ENCODE data around the gene MCCC1. TPM values are rescaled to one million over a fixed set of nuclear protein-coding genes. Genes with fewer than 3 reads are reported as not detected.

Gene MCCC1
- total and polyA plus RNA-seq, 2 of the 4 experiments (the other 2 are of a cell fraction), result 14.2 to 17.9 TPM

DNA sequence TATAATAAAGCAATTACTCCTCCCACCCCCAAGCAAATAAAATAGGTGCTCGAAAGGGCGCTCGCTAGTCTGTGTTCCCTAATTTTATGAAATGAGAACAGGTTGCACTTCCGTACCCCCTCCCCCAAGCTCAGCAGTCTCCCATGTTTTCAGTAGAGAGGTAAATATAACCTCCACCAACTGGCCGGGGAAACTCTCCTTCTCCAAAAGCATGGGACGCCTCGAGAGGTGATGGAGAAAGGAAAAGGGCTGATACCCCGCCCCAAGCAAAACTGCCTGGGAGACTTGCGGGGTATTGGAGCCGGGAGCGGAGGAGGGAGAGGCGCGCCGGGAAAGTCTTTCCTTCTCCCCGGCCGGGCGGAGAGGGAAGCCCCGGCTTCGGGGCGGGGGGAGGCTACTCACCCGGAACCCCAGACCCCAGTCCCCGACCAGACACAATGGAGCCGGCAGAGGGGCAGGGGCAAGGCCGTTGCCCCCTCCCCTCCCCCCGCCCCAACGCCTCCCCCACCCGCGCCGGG lies 119.6 kb downstream of the MCCC1 start:
- BruUV-seq (replicated peaks), result no TSS peak
- Histone ChIP-seq H3K79me1 (ENCODE audit: low read depth in 1 of 2, low read length in 2 of 2) (peaks cover 9 to 25% of the 10 kb centered on the region in 2 experiments), H3K9me3 (ENCODE audit: control insufficient read depth, insufficient read depth, low read length) (no peaks in the 10 kb centered on the region), H3K4me1 (ENCODE audit: control insufficient read depth, insufficient read depth, low read length) (peaks cover 2% of the 10 kb centered on the region), H4K5ac (ENCODE audit: low read depth, low read length) (no peak overlapping the region; the same call in 1 of the 2 replicates), H2BK5ac (ENCODE audit: low read depth, low read length, poor library complexity, severe bottlenecking) (no peak overlapping the region), H3K56ac (ENCODE audit: extremely low read depth, insufficient read depth, low read length) (no peak overlapping the region), H4K20me1 (ENCODE audit: insufficient read depth, low read length) (peaks cover 21% of the 10 kb centered on the region), H3K36me3 (ENCODE audit: control insufficient read depth, insufficient read depth, low read length) (no peaks in the 10 kb centered on the region), H3K4ac (ENCODE audit: low read depth, low read length) (0 out of 2 replicates have a peak overlapping the region, but pooled peaks have one; percentile 15), H2AK9ac (replicated peaks; ENCODE audit: low read depth, low read length, poor library complexity) (peak overlapping the region; percentile 53), H2AFZ (replicated peaks; ENCODE audit: low read length, poor library complexity) (peak overlapping the region; percentile 69), H3K14ac (replicated peaks; ENCODE audit: low read depth, low read length) (no peak overlapping the region), H3K9ac (ENCODE audit: low read depth, low read length) (peak overlapping the region; percentile 68), H2AK5ac (ENCODE audit: low read depth, low read length) (no peak overlapping the region), H3K27me3 (ENCODE audit: control insufficient read depth, insufficient read depth, low read length) (no peaks in the 10 kb centered on the region), H2BK120ac (ENCODE audit: low read depth, low read length) (no peak overlapping the region), H3K18ac (ENCODE audit: low read depth, low read length) (peak overlapping the region; percentile 3; the same call in 1 of the 2 replicates), H3K27ac (ENCODE audit: insufficient read depth, low read length) (peak overlapping the region; percentile 57), H2BK20ac (ENCODE audit: low read depth, low read length) (no peak overlapping the region), H2BK15ac (ENCODE audit: low read depth, low read length) (no peak overlapping the region), H4K8ac (ENCODE audit: low read depth in 2 of 2, low read length in 2 of 2) (no peak overlapping the region; a peak in 1 of 4 replicates), H3K4me2 (ENCODE audit: low read depth, low read length) (peak overlapping the region; percentile 100), H3K4me3 (ENCODE audit: insufficient read depth, low read depth, low read length) (peak overlapping the region; percentile 80), H4K91ac (ENCODE audit: insufficient read depth, low read depth, low read length) (no peak overlapping the region), H3K23ac (ENCODE audit: low read depth, low read length) (peak overlapping the region; percentile 80; the same call in 1 of the 2 replicates), H3K9me1 (ENCODE audit: insufficient read depth, low read length) (no peaks in the 10 kb centered on the region)
- dilution Hi-C loops (cut with HindIII; ENCODE audit: low sequenced_read_pairs, unreplicated experiment), result no loop called here
- CTCF ChIA-PET, result no interaction called here
- WGBS, 2 experiments (ENCODE audit: extremely low coverage in 2 of 2, insufficient read length in 1 of 2), result no CpG with 5 or more reads among the region's 29 CpGs
- TF ChIP-seq CHD1 (IDR thresholded peaks at IDR 0.05; ENCODE audit: low read depth, low read length) (0 out of 2 replicates have a peak, but pooled peaks have one; percentile 0), RAD21 (IDR thresholded peaks at IDR 0.05; ENCODE audit: low read length) (no peak)
- in situ Hi-C loops (cut with MboI; ENCODE audit: low sequenced_read_pairs), result no loop called here
- DNase-seq (peak; percentile 5), ATAC-seq (ENCODE audit: low read depth) (peak; percentile 15)
- intact Hi-C loops (cut with micrococcal nuclease), result loop anchor here (5.0 kb wide), 1 partner anchor 118 kb away; the partner anchor contains the start of gene MCCC1
- POLR2A ChIA-PET (ENCODE audit: unreplicated experiment), result no interaction called here
